Measurements from ENCODE around the gene MAD1L1. TPM values are rescaled to one million over a fixed set of nuclear protein-coding genes. Genes with fewer than 3 reads are reported as not detected.

MAD1L1 gene
- total and polyA plus RNA-seq, 5 donors from 2014 or later = 225 to 380 (median 300) TPM

GRCh38 chr7:2258661-2259365 lies 26.1 kb upstream of the MAD1L1 start:
- Mint-ChIP-seq H3K4me1 (peaks cover 0 to 13% (median 6%) of the 10 kb centered on the region in 4 donors), H3K4me3 (no peak overlapping the region), H3K27me3 (no peaks in the 10 kb centered on the region), H3K27ac (no peak overlapping the region), H3K36me3 (peaks cover 6% of the 10 kb centered on the region), H3K9me3 (no peaks in the 10 kb centered on the region)
- Histone ChIP-seq H3K4me3 (ENCODE audit: low read depth, low read length) (no peak overlapping the region), H3K9me3 (ENCODE audit: control insufficient read depth in 2 of 2, low read length in 2 of 2) (no peaks in the 10 kb centered on the region), H3K27me3 (ENCODE audit: control insufficient read depth, insufficient read depth, low read length) (no peaks in the 10 kb centered on the region), H3K36me3 (ENCODE audit: control insufficient read depth, insufficient read depth, low read length) (no peaks in the 10 kb centered on the region), H3K4me1 (ENCODE audit: control insufficient read depth, insufficient read depth, low read length, poor library complexity, severe bottlenecking) (peaks cover 4% of the 10 kb centered on the region), H3K27ac (ENCODE audit: insufficient read depth, low read length, poor library complexity, severe bottlenecking) (no peak overlapping the region)
- DNase-seq = no peak
- no peak for ATAC-seq (ENCODE audit: low read depth in 2 of 2)

GRCh38 chr7:2257651-2258050 lies 24.9 kb upstream of the MAD1L1 start:
- peaks cover 6% of the 10 kb centered on the region for H3K36me3 Mint-ChIP-seq

GRCh38 chr7:2257046-2257551 lies 24.4 kb upstream of the MAD1L1 start:
- no peaks in the 10 kb centered on the region for H3K9me3 Mint-ChIP-seq

More at GRCh38 chr7:2257651-2258050, 24.9 kb upstream of the MAD1L1 start:
- Mint-ChIP-seq H3K4me1 (peaks cover 0 to 16% (median 6%) of the 10 kb centered on the region in 4 donors), H3K4me3 (peak overlapping the region in 1 of 4 donors; percentile 21), H3K9me3 (no peaks in the 10 kb centered on the region), H3K27me3 (no peaks in the 10 kb centered on the region), H3K27ac (no peak overlapping the region)
- no peaks in the 10 kb centered on the region for H3K27me3 ChIP-seq (ENCODE audit: control insufficient read depth, insufficient read depth, low read length)
- H3K27ac ChIP-seq (ENCODE audit: insufficient read depth, low read length, poor library complexity, severe bottlenecking) = no peak overlapping the region
- no peak for ATAC-seq (ENCODE audit: low read depth in 2 of 2)
- DNase-seq = no peak
- H3K4me1 ChIP-seq (ENCODE audit: control insufficient read depth, insufficient read depth, low read length, poor library complexity, severe bottlenecking) = peaks cover 4% of the 10 kb centered on the region
- no peaks in the 10 kb centered on the region for H3K36me3 ChIP-seq (ENCODE audit: control insufficient read depth, insufficient read depth, low read length)
- no peak overlapping the region for H3K4me3 ChIP-seq (ENCODE audit: low read depth, low read length)
- H3K9me3 ChIP-seq (ENCODE audit: control insufficient read depth in 2 of 2, low read length in 2 of 2) = no peaks in the 10 kb centered on the region

GRCh38 chr7:2256306-2257045 lies 23.7 kb upstream of the MAD1L1 start:
- Mint-ChIP-seq H3K9me3 (no peaks in the 10 kb centered on the region), H3K27ac (no peak overlapping the region), H3K4me1 (peaks cover 0 to 12% (median 3%) of the 10 kb centered on the region in 4 donors), H3K36me3 (peaks cover 6% of the 10 kb centered on the region), H3K27me3 (no peaks in the 10 kb centered on the region), H3K4me3 (no peak overlapping the region)
- Histone ChIP-seq H3K4me3 (ENCODE audit: low read depth, low read length) (no peak overlapping the region), H3K9me3 (ENCODE audit: control insufficient read depth in 2 of 2, low read length in 2 of 2) (no peaks in the 10 kb centered on the region), H3K27ac (ENCODE audit: insufficient read depth, low read length, poor library complexity, severe bottlenecking) (no peak overlapping the region), H3K36me3 (ENCODE audit: control insufficient read depth, insufficient read depth, low read length) (no peaks in the 10 kb centered on the region), H3K4me1 (ENCODE audit: control insufficient read depth, insufficient read depth, low read length, poor library complexity, severe bottlenecking) (peaks cover 2% of the 10 kb centered on the region), H3K27me3 (ENCODE audit: control insufficient read depth, insufficient read depth, low read length) (no peaks in the 10 kb centered on the region)
- ATAC-seq (ENCODE audit: low read depth in 2 of 2) = no peak
- no peak for DNase-seq

More at GRCh38 chr7:2257046-2257551, 24.4 kb upstream of the MAD1L1 start:
- ATAC-seq (ENCODE audit: low read depth in 2 of 2) = no peak
- Histone ChIP-seq H3K27ac (ENCODE audit: insufficient read depth, low read length, poor library complexity, severe bottlenecking) (no peak overlapping the region), H3K9me3 (ENCODE audit: control insufficient read depth in 2 of 2, low read length in 2 of 2) (no peaks in the 10 kb centered on the region), H3K4me3 (ENCODE audit: low read depth, low read length) (no peak overlapping the region), H3K27me3 (ENCODE audit: control insufficient read depth, insufficient read depth, low read length) (no peaks in the 10 kb centered on the region), H3K4me1 (ENCODE audit: control insufficient read depth, insufficient read depth, low read length, poor library complexity, severe bottlenecking) (peaks cover 4% of the 10 kb centered on the region), H3K36me3 (ENCODE audit: control insufficient read depth, insufficient read depth, low read length) (no peaks in the 10 kb centered on the region)
- Mint-ChIP-seq H3K27ac (no peak overlapping the region), H3K27me3 (no peaks in the 10 kb centered on the region), H3K36me3 (peaks cover 6% of the 10 kb centered on the region), H3K4me3 (no peak overlapping the region), H3K4me1 (peaks cover 0 to 15% (median 6%) of the 10 kb centered on the region in 4 donors)
- no peak for DNase-seq

GRCh38 chr7:2255145-2256139 lies 22.7 kb upstream of the MAD1L1 start:
- Mint-ChIP-seq H3K36me3 (peaks cover 6% of the 10 kb centered on the region), H3K27ac (no peak overlapping the region)

GRCh38 chr7:2254429-2255144 lies 21.8 kb upstream of the MAD1L1 start:
- H3K36me3 ChIP-seq (ENCODE audit: control insufficient read depth, insufficient read depth, low read length) = no peaks in the 10 kb centered on the region
- Mint-ChIP-seq H3K27me3 (no peaks in the 10 kb centered on the region), H3K9me3 (no peaks in the 10 kb centered on the region), H3K36me3 (peaks cover 3% of the 10 kb centered on the region), H3K4me1 (peaks cover 0 to 7% (median under 1%) of the 10 kb centered on the region in 4 donors), H3K4me3 (no peak overlapping the region), H3K27ac (no peak overlapping the region)
- DNase-seq = no peak
- H3K4me3 ChIP-seq (ENCODE audit: low read depth, low read length) = no peak overlapping the region
- no peak overlapping the region for H3K27ac ChIP-seq (ENCODE audit: insufficient read depth, low read length, poor library complexity, severe bottlenecking)
- H3K9me3 ChIP-seq (ENCODE audit: control insufficient read depth in 2 of 2, low read length in 2 of 2) = no peaks in the 10 kb centered on the region
- H3K27me3 ChIP-seq (ENCODE audit: control insufficient read depth, insufficient read depth, low read length) = no peaks in the 10 kb centered on the region
- H3K4me1 ChIP-seq (ENCODE audit: control insufficient read depth, insufficient read depth, low read length, poor library complexity, severe bottlenecking) = no peaks in the 10 kb centered on the region
- no peak for ATAC-seq (ENCODE audit: low read depth in 2 of 2)

More at GRCh38 chr7:2255145-2256139, 22.7 kb upstream of the MAD1L1 start:
- no peaks in the 10 kb centered on the region for H3K4me1 ChIP-seq (ENCODE audit: control insufficient read depth, insufficient read depth, low read length, poor library complexity, severe bottlenecking)
- H3K36me3 ChIP-seq (ENCODE audit: control insufficient read depth, insufficient read depth, low read length) = no peaks in the 10 kb centered on the region
- H3K27me3 Mint-ChIP-seq = no peaks in the 10 kb centered on the region
- ATAC-seq (ENCODE audit: low read depth in 2 of 2) = no peak
- no peak overlapping the region for H3K27ac ChIP-seq (ENCODE audit: insufficient read depth, low read length, poor library complexity, severe bottlenecking)
- H3K4me3 Mint-ChIP-seq = no peak overlapping the region
- no peak overlapping the region for H3K4me3 ChIP-seq (ENCODE audit: low read depth, low read length)
- H3K9me3 ChIP-seq (ENCODE audit: control insufficient read depth in 2 of 2, low read length in 2 of 2) = no peaks in the 10 kb centered on the region
- peaks cover 0 to 10% (median 2%) of the 10 kb centered on the region in 4 donors for H3K4me1 Mint-ChIP-seq
- no peaks in the 10 kb centered on the region for H3K27me3 ChIP-seq (ENCODE audit: control insufficient read depth, insufficient read depth, low read length)
- no peak for DNase-seq
- H3K9me3 Mint-ChIP-seq = no peaks in the 10 kb centered on the region
